K562 (cell line): ENCODE data around the gene NR2F6. TPM values are rescaled to one million over a fixed set of nuclear protein-coding genes. Genes with fewer than 3 reads are reported as not detected.

Experiments used
- BRCA1 ChIP-seq, 2 experiments: fragments of 450-650 bp in 1 of 2; sonication (generic) in 1 of 2; formaldehyde crosslinking in 1 of 2; IDR thresholded peaks; 2 replicates each; pipeline versions ENCODE4 v1.5.0 to v1.6.1; 2017 to 2020; ENCODE audit warnings: mild to moderate bottlenecking in 1 of 2, missing genetic modification reagents in 1 of 2
- CSDE1 ChIP-seq, 2 experiments: fragments of 450-650 bp; IDR thresholded peaks; 2 replicates each; pipeline ENCODE4 v1.6.1; 2016; ENCODE audit warnings: mild to moderate bottlenecking in 1 of 2
- GATAD2B ChIP-seq: fragments of 450-650 bp; IDR thresholded peaks from 2 replicates; pipeline ENCODE4 v1.6.1; 2017; ENCODE audit warnings: mild to moderate bottlenecking, borderline replicate concordance
- MED1 ChIP-seq: sonication (generic); formaldehyde crosslinking; IDR thresholded peaks from 2 replicates; pipeline ENCODE4 v1.8.1; 2023; ENCODE audit warnings: missing genetic modification reagents, borderline replicate concordance
- POLR2B ChIP-seq: fragments of 450-650 bp; IDR thresholded peaks from 2 replicates; pipeline ENCODE4 v1.6.1; 2018; ENCODE audit warnings: low read depth; ENCODE audit not compliant: partially characterized antibody
- RB1 ChIP-seq: fragments of 450-650 bp; IDR thresholded peaks from 2 replicates; pipeline ENCODE4 v1.6.1; 2017; ENCODE audit warnings: low read depth, mild to moderate bottlenecking
- RCOR1 ChIP-seq, 2 experiments: IDR thresholded peaks; 2 replicates each; pipeline ENCODE4 v1.6.1; 2012; ENCODE audit warnings: low read depth in 2 of 2, low read length in 2 of 2, borderline replicate concordance in 1 of 2, improper control_type of control experiment in 1 of 2
- SAFB ChIP-seq: fragments of 200-400 bp; formaldehyde crosslinking; IDR thresholded peaks from 2 replicates; pipeline ENCODE4 v1.6.1; 2017; ENCODE audit warnings: low read depth, low read length, borderline replicate concordance
- TARDBP ChIP-seq: fragments of 450-650 bp; IDR thresholded peaks from 2 replicates; pipeline ENCODE4 v1.6.1; 2016
- TEAD1 ChIP-seq, 2 experiments: fragments of 450-650 bp in 1 of 2; sonication (generic) in 1 of 2; formaldehyde crosslinking; IDR thresholded peaks; 2 replicates each; pipeline versions ENCODE4 v1.4.0 to v1.8.0; 2020 to 2022; ENCODE audit warnings: mild to moderate bottlenecking in 2 of 2, missing genetic modification reagents in 1 of 2
- ZC3H4 ChIP-seq: sonication (generic); formaldehyde crosslinking; IDR thresholded peaks from 2 replicates; pipeline ENCODE4 v1.9.0; 2021; ENCODE audit warnings: missing genetic modification reagents, borderline replicate concordance
- ZKSCAN8 ChIP-seq: fragments of 200-800 bp; sonication (Bioruptor generic); IDR thresholded peaks from 2 replicates; pipeline ENCODE4 v1.6.1; 2016; ENCODE audit warnings: missing genetic modification characterization, missing compliant biosample characterization
- ZNF124 ChIP-seq: sonication (generic); formaldehyde crosslinking; IDR thresholded peaks from 2 replicates; pipeline ENCODE4 v1.8.1; 2022; ENCODE audit warnings: missing genetic modification reagents
- ZNF24 ChIP-seq: fragments of 450-650 bp; IDR thresholded peaks from 2 replicates; pipeline ENCODE4 v1.6.1; 2016
- ZNF431 ChIP-seq: sonication (generic); formaldehyde crosslinking; IDR thresholded peaks from 2 replicates; pipeline ENCODE4 v1.8.0; 2022; ENCODE audit warnings: mild to moderate bottlenecking, missing genetic modification reagents
- polyA plus RNA-seq, 8 experiments: library from polyadenylated mRNA; depleted of rRNA in 4 of 8; stranded (reverse) in 5 of 8; unstranded in 3 of 8; fragments of >200 nt; fragmentation: Nextera tagmentation in 2 of 8; fragmentation: Illumina TruSeq in 1 of 8; extraction: Ambion mirVana in 2 of 8; extraction: Trizol in 1 of 8; gene quantifications; 2 replicates each; pipeline versions ENCODE4 v1.2.1 to v1.2.3, GENCODE V29; 2011 to 2014; ENCODE audit warnings: inconsistent platforms in 1 of 8, missing spikeins in 1 of 8
- total RNA-seq, 7 experiments: library from RNA; depleted of rRNA in 6 of 7; stranded (reverse); fragments of >200 nt in 6 of 7; fragmentation: Illumina TruSeq in 2 of 7; extraction: Trizol in 2 of 7; gene quantifications; 2 replicates each; pipeline versions ENCODE4 v1.2.1 to v1.2.3, GENCODE V29; 2011 to 2021; ENCODE audit warnings: low replicate concordance in 1 of 7
- TF ChIP-seq, protein P1 (sequence below): IDR thresholded peaks from 2 replicates; pipeline ENCODE4 v1.6.1; 2011; ENCODE audit warnings: borderline replicate concordance, low read depth, mild to moderate bottlenecking, moderate library complexity, low read length; ENCODE audit not compliant: insufficient read depth, poor library complexity, severe bottlenecking
- TF ChIP-seq, protein P2 (sequence below): fragments of 450-650 bp; IDR thresholded peaks from 2 replicates; pipeline ENCODE4 v1.6.1; 2017; ENCODE audit warnings: antibody characterized with exemption, mild to moderate bottlenecking
- TF ChIP-seq, protein P3 (sequence below), 2 experiments: fragments of 450-650 bp in 1 of 2; sonication (generic) in 1 of 2; formaldehyde crosslinking in 1 of 2; IDR thresholded peaks in 1 of 2; conservative IDR thresholded peaks in 1 of 2; 2 replicates each; pipeline versions ENCODE4 v1.6.1 to v1.8.1; 2016 to 2023; ENCODE audit warnings: mild to moderate bottlenecking in 2 of 2, moderate library complexity in 2 of 2, inconsistent platforms in 1 of 2, missing genetic modification reagents in 1 of 2
- TF ChIP-seq, protein P4 (sequence below), 2 experiments: fragments of 250-450 bp in 1 of 2; fragments of 450-650 bp in 1 of 2; sonication (Bioruptor Pico) in 1 of 2; IDR thresholded peaks; 2 replicates each; pipeline versions ENCODE4 v1.6.1 to v1.8.0; 2016 to 2021; ENCODE audit warnings: mild to moderate bottlenecking in 2 of 2, moderate library complexity in 2 of 2, missing compliant biosample characterization in 1 of 2, missing genetic modification characterization in 1 of 2

Gene NR2F6
- total and polyA plus RNA-seq, 9 of the 15 experiments (the other 6 are each of a cell fraction or from before 2014, with no cell fraction given), result 0.76 to 97.5 (median 18.8) TPM

DNA sequence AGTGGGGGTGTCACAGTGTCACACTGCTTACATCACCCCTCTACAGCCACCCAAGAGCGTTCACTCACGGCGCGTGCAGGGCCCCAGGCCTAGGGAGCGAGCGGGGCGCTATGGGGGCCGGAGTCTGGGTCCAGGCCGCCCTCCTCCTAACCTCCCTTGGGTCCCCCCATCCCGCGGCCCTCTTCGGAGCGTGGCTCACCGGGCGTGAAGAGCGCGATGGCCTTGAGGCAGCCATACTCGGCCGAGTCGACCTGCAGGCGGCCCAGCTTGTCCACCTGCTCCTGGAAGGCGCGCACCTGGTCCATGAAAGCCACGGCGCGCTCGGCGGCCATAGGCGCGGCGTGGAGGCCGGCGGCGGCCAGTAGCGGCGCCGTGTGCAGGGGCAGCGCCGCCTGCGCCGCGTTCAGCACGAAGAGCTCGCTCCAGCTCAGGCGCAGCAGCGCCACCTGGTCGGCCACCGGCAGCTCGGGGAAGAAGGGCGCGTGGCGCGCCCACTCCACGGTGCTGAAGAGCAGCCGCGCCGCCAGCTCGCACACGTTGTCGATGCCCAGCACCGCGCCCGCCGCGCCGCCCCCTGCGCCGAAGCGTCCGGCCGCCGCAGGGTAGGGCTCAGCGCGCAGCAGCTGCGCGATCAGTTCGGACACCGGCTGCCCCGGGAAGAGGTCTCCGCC, 10.3 kb downstream of the NR2F6 start (continued):
- TF ChIP-seq, protein P1, sequence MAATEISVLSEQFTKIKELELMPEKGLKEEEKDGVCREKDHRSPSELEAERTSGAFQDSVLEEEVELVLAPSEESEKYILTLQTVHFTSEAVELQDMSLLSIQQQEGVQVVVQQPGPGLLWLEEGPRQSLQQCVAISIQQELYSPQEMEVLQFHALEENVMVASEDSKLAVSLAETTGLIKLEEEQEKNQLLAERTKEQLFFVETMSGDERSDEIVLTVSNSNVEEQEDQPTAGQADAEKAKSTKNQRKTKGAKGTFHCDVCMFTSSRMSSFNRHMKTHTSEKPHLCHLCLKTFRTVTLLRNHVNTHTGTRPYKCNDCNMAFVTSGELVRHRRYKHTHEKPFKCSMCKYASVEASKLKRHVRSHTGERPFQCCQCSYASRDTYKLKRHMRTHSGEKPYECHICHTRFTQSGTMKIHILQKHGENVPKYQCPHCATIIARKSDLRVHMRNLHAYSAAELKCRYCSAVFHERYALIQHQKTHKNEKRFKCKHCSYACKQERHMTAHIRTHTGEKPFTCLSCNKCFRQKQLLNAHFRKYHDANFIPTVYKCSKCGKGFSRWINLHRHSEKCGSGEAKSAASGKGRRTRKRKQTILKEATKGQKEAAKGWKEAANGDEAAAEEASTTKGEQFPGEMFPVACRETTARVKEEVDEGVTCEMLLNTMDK, result peak; percentile 81
- TF ChIP-seq, protein P2, sequence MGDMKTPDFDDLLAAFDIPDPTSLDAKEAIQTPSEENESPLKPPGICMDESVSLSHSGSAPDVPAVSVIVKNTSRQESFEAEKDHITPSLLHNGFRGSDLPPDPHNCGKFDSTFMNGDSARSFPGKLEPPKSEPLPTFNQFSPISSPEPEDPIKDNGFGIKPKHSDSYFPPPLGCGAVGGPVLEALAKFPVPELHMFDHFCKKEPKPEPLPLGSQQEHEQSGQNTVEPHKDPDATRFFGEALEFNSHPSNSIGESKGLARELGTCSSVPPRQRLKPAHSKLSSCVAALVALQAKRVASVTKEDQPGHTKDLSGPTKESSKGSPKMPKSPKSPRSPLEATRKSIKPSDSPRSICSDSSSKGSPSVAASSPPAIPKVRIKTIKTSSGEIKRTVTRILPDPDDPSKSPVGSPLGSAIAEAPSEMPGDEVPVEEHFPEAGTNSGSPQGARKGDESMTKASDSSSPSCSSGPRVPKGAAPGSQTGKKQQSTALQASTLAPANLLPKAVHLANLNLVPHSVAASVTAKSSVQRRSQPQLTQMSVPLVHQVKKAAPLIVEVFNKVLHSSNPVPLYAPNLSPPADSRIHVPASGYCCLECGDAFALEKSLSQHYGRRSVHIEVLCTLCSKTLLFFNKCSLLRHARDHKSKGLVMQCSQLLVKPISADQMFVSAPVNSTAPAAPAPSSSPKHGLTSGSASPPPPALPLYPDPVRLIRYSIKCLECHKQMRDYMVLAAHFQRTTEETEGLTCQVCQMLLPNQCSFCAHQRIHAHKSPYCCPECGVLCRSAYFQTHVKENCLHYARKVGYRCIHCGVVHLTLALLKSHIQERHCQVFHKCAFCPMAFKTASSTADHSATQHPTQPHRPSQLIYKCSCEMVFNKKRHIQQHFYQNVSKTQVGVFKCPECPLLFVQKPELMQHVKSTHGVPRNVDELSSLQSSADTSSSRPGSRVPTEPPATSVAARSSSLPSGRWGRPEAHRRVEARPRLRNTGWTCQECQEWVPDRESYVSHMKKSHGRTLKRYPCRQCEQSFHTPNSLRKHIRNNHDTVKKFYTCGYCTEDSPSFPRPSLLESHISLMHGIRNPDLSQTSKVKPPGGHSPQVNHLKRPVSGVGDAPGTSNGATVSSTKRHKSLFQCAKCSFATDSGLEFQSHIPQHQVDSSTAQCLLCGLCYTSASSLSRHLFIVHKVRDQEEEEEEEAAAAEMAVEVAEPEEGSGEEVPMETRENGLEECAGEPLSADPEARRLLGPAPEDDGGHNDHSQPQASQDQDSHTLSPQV, result peak; percentile 90
- TF ChIP-seq, protein P3, sequence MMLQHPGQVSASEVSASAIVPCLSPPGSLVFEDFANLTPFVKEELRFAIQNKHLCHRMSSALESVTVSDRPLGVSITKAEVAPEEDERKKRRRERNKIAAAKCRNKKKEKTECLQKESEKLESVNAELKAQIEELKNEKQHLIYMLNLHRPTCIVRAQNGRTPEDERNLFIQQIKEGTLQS (IDR thresholded peaks at IDR 0.05), result no peak
- TF ChIP-seq, protein P3 (CRISPR knock-in tag; conservative IDR thresholded peaks at IDR 0.05), result 0 out of 2 replicates have a peak, but pooled peaks have one; percentile 27
- peak; percentile 50; the same call in 1 of the 2 replicates for TF ChIP-seq ZNF24
- peak; percentile 91; the same call in 1 of the 2 replicates for TF ChIP-seq TARDBP
- peak in 1 of 2 experiments; percentile 47; a peak in 1 of 4 replicates for TF ChIP-seq TEAD1 (CRISPR knock-in tag; IDR thresholded peaks at IDR 0.05)
- TF ChIP-seq, protein P4, sequence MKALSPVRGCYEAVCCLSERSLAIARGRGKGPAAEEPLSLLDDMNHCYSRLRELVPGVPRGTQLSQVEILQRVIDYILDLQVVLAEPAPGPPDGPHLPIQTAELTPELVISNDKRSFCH (CRISPR knock-in tag; IDR thresholded peaks at IDR 0.05), result no peak
- TF ChIP-seq, protein P4 (tag; IDR thresholded peaks at IDR 0.05), result peak; percentile 82
- 0 out of 4 replicates have a peak, but pooled peaks of 1 of the 2 experiments have one; percentile 8 for TF ChIP-seq RCOR1 (IDR thresholded peaks at IDR 0.05; ENCODE audit: borderline replicate concordance in 1 of 2, low read depth in 2 of 2, low read length in 2 of 2)
- TF ChIP-seq MED1 (CRISPR knock-in tag), result peak; percentile 91; the same call in 1 of the 2 replicates
- TF ChIP-seq ZNF431 (CRISPR knock-in tag), result peak; percentile 74; the same call in 1 of the 2 replicates
- TF ChIP-seq POLR2B, result peak; percentile 10
- TF ChIP-seq GATAD2B, result peak; percentile 98
- peak; percentile 86 for TF ChIP-seq RB1
- TF ChIP-seq BRCA1 (IDR thresholded peaks at IDR 0.05), result no peak
- TF ChIP-seq BRCA1 (CRISPR knock-in tag; IDR thresholded peaks at IDR 0.05), result 0 out of 2 replicates have a peak, but pooled peaks have one; percentile 44
- TF ChIP-seq SAFB, result peak; percentile 93
- no peak for TF ChIP-seq CSDE1 (IDR thresholded peaks at IDR 0.05)
- 0 out of 2 replicates have a peak, but pooled peaks have one; percentile 33 for TF ChIP-seq ZNF124
- no peak for TF ChIP-seq ZKSCAN8
- TF ChIP-seq ZC3H4 (CRISPR knock-in tag), result no peak
